HFFc6 (cell line): ENCODE measurements around the gene ITIH3. TPM values are rescaled to one million over a fixed set of nuclear protein-coding genes. Genes with fewer than 3 reads are reported as not detected.

Experiments used
- DNase-seq: peaks from one replicate; pipeline ENCODE4 v3.0.0-alpha.2; 2018
- H3K27ac Mint-ChIP-seq: 2 replicates; pipeline ENCODE4 v1.8.0; 2020; ENCODE audit warnings: mild to moderate bottlenecking, mixed read lengths
- H3K27me3 Mint-ChIP-seq: 2 replicates; pipeline ENCODE4 v1.8.0; 2021; ENCODE audit warnings: mild to moderate bottlenecking, moderate library complexity, mixed read lengths; ENCODE audit not compliant: insufficient read depth
- H3K36me3 Mint-ChIP-seq: 2 replicates; pipeline ENCODE4 v1.8.0; 2021; ENCODE audit warnings: low read depth, mixed read lengths
- H3K4me1 Mint-ChIP-seq: 2 replicates; pipeline ENCODE4 v1.8.0; 2020; ENCODE audit warnings: low read depth, mixed read lengths
- H3K4me3 Mint-ChIP-seq: 2 replicates; pipeline ENCODE4 v1.8.0; 2020; ENCODE audit warnings: mild to moderate bottlenecking, moderate library complexity, mixed read lengths
- H3K9me3 Mint-ChIP-seq: 2 replicates; pipeline ENCODE4 v1.8.0; 2020; ENCODE audit warnings: mild to moderate bottlenecking, mixed read lengths
- CTCF ChIP-seq: fragments of 200-600 bp; sonication (generic); IDR thresholded peaks from 2 replicates; pipeline ENCODE4 v1.5.0; 2021; ENCODE audit warnings: antibody characterized with exemption, mild to moderate bottlenecking
- total RNA-seq, 6 experiments: library from RNA; stranded (reverse); fragmentation: NEBNext Ultra II Directional; extraction: Animal tissue kit (Norgen Biotek cat#: 25700); gene quantifications; 2 replicates in 1 of 6; 3 replicates in 5 of 6; pipeline ENCODE4 v1.2.3, GENCODE V29; 2021

ITIH3 gene
- total RNA-seq, 6 experiments from 2014 or later, result 0.59 to 1.3 (median 0.70) TPM

GRCh38 chr3:52827866-52828376, 33.3 kb downstream of the ITIH3 start:
- H3K4me3 Mint-ChIP-seq, result no peak overlapping the region
- peak; percentile 33 for TF ChIP-seq CTCF
- H3K36me3 Mint-ChIP-seq, result no peaks in the 10 kb centered on the region
- DNase-seq, result no peak
- H3K4me1 Mint-ChIP-seq, result peaks cover 22% of the 10 kb centered on the region
- no peak overlapping the region for H3K27ac Mint-ChIP-seq
- H3K9me3 Mint-ChIP-seq, result no peaks in the 10 kb centered on the region
- H3K27me3 Mint-ChIP-seq, result peaks cover 14% of the 10 kb centered on the region

- peaks cover 22% of the 10 kb centered on the region for H3K4me1 Mint-ChIP-seq
- H3K4me3 Mint-ChIP-seq, result no peak overlapping the region
- no peak for TF ChIP-seq CTCF
- no peaks in the 10 kb centered on the region for H3K9me3 Mint-ChIP-seq
- H3K36me3 Mint-ChIP-seq, result no peaks in the 10 kb centered on the region
- no peak for DNase-seq
- H3K27ac Mint-ChIP-seq, result no peak overlapping the region
- peaks cover 14% of the 10 kb centered on the region for H3K27me3 Mint-ChIP-seq
Observed at GRCh38 chr3:52829482-52829881, 34.9 kb downstream of the ITIH3 start.

GRCh38 chr3:52829906-52830463, 35.4 kb downstream of the ITIH3 start:
- H3K9me3 Mint-ChIP-seq, result no peaks in the 10 kb centered on the region
- no peak for TF ChIP-seq CTCF
- H3K36me3 Mint-ChIP-seq, result no peaks in the 10 kb centered on the region
- H3K27ac Mint-ChIP-seq, result no peak overlapping the region
- DNase-seq, result no peak
- peaks cover 23% of the 10 kb centered on the region for H3K4me1 Mint-ChIP-seq
- H3K4me3 Mint-ChIP-seq, result no peak overlapping the region
- H3K27me3 Mint-ChIP-seq, result peaks cover 14% of the 10 kb centered on the region

- no peak for DNase-seq
- peaks cover 14% of the 10 kb centered on the region for H3K27me3 Mint-ChIP-seq
- H3K27ac Mint-ChIP-seq, result peak within 1 kb of the TSS; percentile 69
- no peaks in the 10 kb centered on the region for H3K36me3 Mint-ChIP-seq
- TF ChIP-seq CTCF, result no peak
- peak within 1 kb of the TSS; percentile 36; the same call in 1 of the 2 replicates for H3K4me3 Mint-ChIP-seq
- H3K4me1 Mint-ChIP-seq, result peaks cover 28% of the 10 kb centered on the region
- no peaks in the 10 kb centered on the region for H3K9me3 Mint-ChIP-seq
Observed at GRCh38 chr3:52830535-52831258, 36.1 kb downstream of the ITIH3 start, which contains the start of gene ITIH4. Gene ITIH4 (minus strand): TSS chr3:52830672. CDS start chr3:52830642, 30 bp downstream.

- Mint-ChIP-seq H3K4me1 (peaks cover 32% of the 10 kb centered on the region), H3K4me3 (peak overlapping the region; percentile 36; the same call in 1 of the 2 replicates), H3K9me3 (no peaks in the 10 kb centered on the region), H3K36me3 (no peaks in the 10 kb centered on the region), H3K27ac (peak overlapping the region; percentile 69), H3K27me3 (peaks cover 11% of the 10 kb centered on the region)
- TF ChIP-seq CTCF, result no peak
- DNase-seq, result peak; percentile 83
Observed at GRCh38 chr3:52831500-52832301, 37.1 kb downstream of the ITIH3 start.
